Measurements from ENCODE around the gene C4BPA.

The C4BPA gene

DNA sequence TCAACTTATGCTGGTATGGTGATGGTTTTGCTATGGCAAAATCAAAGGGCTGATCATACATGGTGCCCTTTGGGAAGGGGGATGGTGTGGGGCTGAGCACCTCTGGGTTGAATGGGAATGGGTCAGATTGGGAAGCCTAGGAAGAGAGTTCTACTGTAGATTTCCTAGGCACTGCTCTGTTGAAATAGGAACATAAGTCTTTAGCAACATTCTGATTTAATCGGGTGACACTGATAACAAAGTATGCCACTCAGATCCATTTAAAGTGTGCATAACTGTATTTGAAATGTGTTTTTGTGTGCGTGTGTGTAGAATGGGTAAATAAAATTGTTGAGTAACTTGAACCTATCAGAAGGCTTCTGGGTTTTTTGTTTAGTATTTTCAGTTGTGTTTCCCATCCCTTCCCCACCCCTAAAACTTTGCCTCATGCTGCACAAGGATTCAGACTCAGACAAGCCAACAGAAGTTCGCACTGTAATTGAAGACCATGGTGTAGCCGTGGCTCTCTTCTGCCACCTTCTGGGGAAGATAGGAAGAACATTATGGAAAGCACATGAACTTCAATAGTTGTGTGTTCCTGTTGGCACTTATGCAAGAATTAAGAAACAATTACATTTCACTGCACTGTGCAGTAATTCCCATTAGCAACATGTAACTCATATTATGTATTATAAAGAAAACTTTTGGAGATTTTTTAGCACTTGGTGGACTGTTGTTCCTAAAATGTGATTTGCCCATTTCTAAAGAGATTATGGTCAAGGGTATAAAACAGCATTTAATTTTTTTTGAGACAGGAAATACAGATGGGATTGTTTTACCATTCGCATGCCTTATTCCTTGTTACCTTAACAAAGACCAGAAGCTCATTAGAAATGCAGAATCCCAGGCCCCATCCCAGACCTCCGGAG, 26.3 kb upstream of the C4BPA start:
- peak; percentile 77 for DNase-seq

DNA sequence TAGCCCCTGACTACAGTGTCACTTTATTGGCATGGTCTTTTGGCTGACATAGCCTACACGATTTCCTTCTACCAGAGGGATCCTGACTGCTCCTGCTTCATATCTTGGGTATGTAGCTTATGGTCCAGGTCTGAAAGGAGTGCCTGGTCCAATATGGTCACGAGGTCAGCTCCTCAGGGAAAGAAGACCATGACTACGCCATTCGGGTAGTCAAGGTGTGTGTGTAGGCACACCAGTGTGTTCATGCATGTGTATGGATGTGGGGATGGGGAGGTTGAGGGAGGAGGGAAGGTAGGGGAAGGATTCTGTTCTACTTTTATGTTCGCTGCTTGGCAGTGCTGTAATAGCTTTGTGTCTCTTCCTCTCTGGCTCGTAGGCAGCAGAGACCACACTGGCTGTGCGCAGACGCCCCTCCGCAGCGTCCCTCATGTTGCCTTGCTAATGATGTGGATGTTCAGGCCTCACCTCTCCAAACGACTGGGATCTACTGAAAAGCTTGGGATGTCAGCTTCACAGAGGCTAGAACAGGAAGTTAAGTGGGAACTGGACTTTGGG, 25.4 kb upstream of the C4BPA start:
- DNase-seq, result no peak

GRCh38 chr1:207079706-207080241, 24.3 kb upstream of the C4BPA start:
- no peak for DNase-seq

DNA sequence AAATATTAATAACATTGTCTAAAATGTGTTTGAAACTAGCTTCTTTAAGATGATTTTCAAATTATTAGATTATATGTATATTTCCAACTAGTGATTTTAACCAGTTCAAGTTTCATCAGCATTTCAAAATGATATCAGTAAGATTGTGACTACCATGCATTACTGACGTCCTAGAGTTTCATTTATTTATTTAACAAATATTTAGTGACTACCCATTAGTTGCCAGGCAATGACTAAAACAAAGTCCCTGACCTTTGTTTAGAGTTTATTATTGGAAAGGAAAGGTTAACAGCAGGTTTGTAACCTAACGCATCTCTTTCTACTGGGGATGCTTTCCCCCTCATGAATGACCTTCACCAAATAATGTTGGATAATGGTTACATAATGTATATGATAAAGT, 22.9 kb upstream of the C4BPA start:
- DNase-seq, result no peak

DNA sequence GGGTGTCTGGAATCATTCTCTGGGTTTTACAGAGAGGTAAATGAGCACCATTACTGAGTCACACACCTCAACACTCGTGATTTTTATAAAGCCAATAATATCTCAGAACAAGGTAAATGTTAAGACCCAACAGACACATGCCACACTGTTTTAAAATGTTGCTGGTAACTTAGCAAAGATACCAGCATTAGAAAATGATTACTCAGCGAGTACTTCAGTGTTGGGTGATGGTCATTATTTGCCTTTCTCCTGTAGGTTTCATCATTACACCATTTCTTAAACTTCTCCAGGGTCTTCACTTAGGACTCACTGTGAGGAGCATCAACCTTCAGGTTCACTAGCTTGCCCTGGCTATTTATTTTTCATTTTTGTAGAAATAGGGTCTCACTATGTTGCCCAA, 22.2 kb upstream of the C4BPA start:
- no peak for DNase-seq

DNA sequence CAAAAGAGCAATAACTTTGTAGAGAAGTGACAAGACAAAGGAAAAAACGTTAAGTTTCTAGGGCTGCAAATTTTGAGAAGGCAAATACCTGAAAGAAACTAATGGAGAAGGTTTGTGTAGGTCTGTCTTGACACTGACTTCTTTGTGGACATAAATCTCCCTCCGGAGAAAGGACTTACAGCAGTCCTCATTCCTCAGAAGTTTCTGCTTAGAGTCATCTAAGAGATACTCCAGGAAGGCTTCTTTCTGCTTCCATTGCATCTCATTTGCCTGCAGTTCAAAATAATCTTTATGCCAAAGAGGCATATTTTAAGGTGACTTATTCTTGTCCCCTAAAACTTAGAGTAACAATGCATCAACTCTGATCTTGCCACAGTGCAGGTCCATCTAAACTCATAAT, 19.8 kb upstream of the C4BPA start:
- DNase-seq, result no peak

- DNase-seq, result peak; percentile 38
Measured at GRCh38 chr1:207084701-207085180, 19.3 kb upstream of the C4BPA start.

- DNase-seq, result no peak
Measured at GRCh38 chr1:207085887-207086286, 18.1 kb upstream of the C4BPA start.

- DNase-seq, result no peak
Measured at GRCh38 chr1:207088161-207088560, 15.9 kb upstream of the C4BPA start.

GRCh38 chr1:207088701-207089626, 15.1 kb upstream of the C4BPA start, which contains the start of gene C4BPB:
Gene C4BPB (plus strand): TSS chr1:207088860. CDS start chr1:207089532, 672 bp downstream.
- DNase-seq, result no peak

DNA sequence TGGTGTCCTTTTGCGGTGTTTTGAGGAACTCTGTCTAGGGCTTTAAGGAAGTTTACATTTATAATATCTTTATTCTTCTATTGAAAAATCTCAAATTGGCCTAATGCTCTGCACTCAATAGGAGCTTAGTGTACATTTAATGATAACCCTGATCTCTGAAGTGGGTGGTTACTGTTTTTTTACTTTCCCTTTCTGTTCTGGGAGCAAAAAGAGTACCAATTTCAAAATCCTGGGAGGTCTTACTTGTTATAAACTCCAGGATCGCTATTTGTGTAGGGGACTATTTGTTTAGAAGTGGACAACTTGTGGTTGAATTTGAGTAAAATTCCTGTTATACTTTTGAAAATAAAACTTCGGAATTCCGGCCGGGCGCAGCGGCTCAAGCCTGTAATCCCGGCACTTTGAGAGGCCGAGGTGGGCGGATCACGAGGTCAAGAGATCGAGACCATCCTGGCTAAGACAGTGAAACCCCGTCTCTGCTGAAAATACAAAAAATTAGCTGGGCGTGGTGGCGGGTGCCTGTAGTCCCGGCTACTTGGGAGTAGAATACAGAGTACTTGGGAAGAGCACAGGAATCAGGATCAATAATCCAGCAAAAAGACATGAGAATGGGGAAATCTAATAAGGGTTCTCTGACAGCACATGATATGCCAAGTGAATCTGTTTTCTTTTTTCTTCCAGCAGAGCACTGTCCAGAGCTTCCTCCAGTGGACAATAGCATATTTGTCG, 14.2 kb upstream of the C4BPA start:
- DNase-seq, result no peak

- DNase-seq, result no peak
Measured at GRCh38 chr1:207091200-207091908, 12.7 kb upstream of the C4BPA start.

- DNase-seq, result no peak
Measured at GRCh38 chr1:207093944-207094343, 10.1 kb upstream of the C4BPA start.

- DNase-seq, result no peak
Measured at GRCh38 chr1:207097871-207098324, 6.1 kb upstream of the C4BPA start.

- DNase-seq, result no peak
Measured at GRCh38 chr1:207101720-207102119, 2.3 kb upstream of the C4BPA start.

GRCh38 chr1:207102146-207102545, 1.9 kb upstream of the C4BPA start:
- no peak for DNase-seq

- no peak for DNase-seq
Measured at GRCh38 chr1:207102659-207103058, 1.4 kb upstream of the C4BPA start.

DNA sequence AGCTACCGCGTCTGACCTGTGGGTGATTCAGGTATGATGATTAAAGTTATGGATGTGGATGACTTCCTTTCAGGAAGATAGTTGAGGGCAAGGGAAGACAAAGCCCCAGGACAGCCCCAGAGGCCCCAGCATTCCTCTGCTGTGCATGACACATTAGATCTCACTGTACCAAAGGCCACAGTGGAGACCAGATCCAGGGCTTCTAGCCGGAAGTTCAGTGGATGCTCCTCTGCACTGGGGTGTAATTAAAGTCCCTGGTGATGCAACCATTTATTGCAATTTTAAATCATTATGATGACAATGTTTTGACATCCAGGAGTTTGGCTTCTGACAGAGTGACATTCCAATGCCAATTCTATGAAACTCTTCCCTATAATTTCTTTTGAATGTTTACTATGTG, 5.0 kb downstream of the C4BPA start:
- DNase-seq, result no peak

DNA sequence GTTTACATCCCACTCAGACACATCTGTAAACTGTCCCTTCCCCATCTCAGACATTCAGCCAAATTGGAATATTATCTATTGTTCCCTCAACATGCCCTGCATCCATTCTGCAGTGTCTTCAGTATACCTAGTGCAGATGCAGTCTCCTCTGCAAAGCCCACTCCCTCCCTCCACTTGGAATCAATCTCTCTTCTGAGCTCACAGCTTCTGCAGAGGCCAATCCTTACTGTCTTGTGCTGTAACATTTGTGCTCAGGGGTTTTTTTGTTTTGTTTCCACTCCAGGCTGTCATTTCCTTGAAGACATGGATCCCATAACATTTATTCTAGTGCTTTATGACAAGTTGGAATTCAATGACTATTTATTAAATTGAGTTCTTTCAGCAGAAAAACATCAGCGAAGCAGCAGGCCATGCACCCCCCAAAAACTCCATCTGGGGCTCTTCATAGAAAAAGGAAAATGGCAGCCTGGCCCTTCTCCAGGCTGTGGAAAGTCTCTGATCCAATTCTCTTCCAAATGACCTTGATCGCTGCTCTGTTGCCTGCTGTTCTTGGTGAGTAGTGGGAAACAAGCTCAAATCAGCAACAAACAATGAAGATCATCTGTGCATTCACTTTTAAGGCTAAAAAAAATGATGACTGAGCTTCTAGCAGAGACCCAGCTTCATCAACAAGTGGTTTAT, 8.7 kb downstream of the C4BPA start:
- no peak for DNase-seq

DNA sequence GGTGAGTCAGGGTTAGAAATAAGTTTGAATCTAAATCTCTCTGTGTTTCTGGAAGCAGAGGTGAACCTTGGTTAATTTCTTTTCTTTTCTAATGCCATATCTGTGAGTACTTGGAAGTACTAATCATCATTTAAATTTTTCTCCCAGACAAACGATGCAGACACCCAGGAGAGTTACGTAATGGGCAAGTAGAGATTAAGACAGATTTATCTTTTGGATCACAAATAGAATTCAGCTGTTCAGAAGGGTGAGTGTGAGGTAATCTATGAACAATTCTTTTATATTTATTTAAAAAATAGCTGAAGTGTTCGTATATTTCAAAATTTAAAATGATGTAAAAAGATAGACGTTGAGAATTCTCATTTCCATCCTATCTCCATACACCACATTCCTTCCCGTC, 11.2 kb downstream of the C4BPA start:
- DNase-seq, result no peak

DNA sequence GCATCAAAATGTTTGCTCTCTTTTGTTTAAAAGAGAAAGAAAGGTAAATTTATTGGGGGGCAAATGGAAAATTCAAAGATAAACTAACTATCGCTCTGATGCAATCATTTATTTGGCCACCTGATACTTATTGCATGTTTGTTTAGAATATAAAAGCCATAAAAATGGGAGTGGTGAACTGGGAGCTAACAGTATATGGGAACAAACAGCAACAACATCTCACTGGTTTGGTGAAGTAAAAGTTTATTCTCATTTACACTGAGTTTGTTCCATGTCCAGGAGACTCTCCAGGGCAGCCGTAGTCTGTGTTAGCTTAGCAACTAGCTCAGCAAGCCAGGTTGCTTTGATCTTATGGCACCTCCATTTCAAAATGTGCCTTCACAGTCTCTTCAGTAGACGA, 20.4 kb downstream of the C4BPA start:
- no peak for DNase-seq

Data from NCI-H1092 treated with DMSO at 0.1 percent for 48 hours (cell line).